K562 (cell line): Measurements from ENCODE around the gene VSIG10L. TPM values are rescaled to one million over a fixed set of nuclear protein-coding genes. Genes with fewer than 3 reads are reported as not detected.

Experiments used
- CHD7 ChIP-seq: fragments of 200-600 bp; sonication (generic); IDR thresholded peaks from one replicate; pipeline ENCODE4 v1.6.1; 2012; ENCODE audit warnings: mild to moderate bottlenecking, low read depth, low read length, inconsistent platforms
- HMGN3 ChIP-seq: IDR thresholded peaks from 2 replicates; pipeline ENCODE4 v1.6.1; 2011; ENCODE audit warnings: borderline replicate concordance, low read depth, mild to moderate bottlenecking, mixed read lengths, low read length; ENCODE audit not compliant: insufficient read length; ENCODE audit errors: extremely low read depth
- HNRNPLL ChIP-seq: fragments of 200-400 bp; formaldehyde crosslinking; IDR thresholded peaks from 2 replicates; pipeline ENCODE4 v1.6.1; 2017; ENCODE audit warnings: low read length, low read depth, mild to moderate bottlenecking; ENCODE audit not compliant: poor library complexity, severe bottlenecking
- KLF13 ChIP-seq: fragments of 450-650 bp; IDR thresholded peaks from 2 replicates; pipeline ENCODE4 v1.6.1; 2016; ENCODE audit warnings: missing genetic modification characterization, low read depth, mild to moderate bottlenecking, missing compliant biosample characterization, moderate library complexity, borderline replicate concordance
- MTF1 ChIP-seq: fragments of 250-450 bp; sonication (Bioruptor Pico); IDR thresholded peaks from 2 replicates; pipeline ENCODE4 v1.9.0; 2021; ENCODE audit warnings: moderate library complexity, mild to moderate bottlenecking, inconsistent platforms, borderline replicate concordance
- RAD21 ChIP-seq, 2 experiments: fragments of 250-450 bp in 1 of 2; fragments of 450-650 bp in 1 of 2; sonication (Bioruptor Pico) in 1 of 2; formaldehyde crosslinking in 1 of 2; IDR thresholded peaks in 1 of 2; conservative IDR thresholded peaks in 1 of 2; 2 replicates each; pipeline versions ENCODE4 v1.4.0 to v1.8.0; 2020 to 2022; ENCODE audit warnings: mild to moderate bottlenecking in 2 of 2, moderate library complexity in 1 of 2
- SMAD1 ChIP-seq: fragments of 150-350 bp; IDR thresholded peaks from 2 replicates; pipeline ENCODE4 v1.6.1; 2014; ENCODE audit warnings: low read length, low read depth; ENCODE audit not compliant: partially characterized antibody
- polyA plus RNA-seq, 8 experiments: library from polyadenylated mRNA; depleted of rRNA in 4 of 8; stranded (reverse) in 5 of 8; unstranded in 3 of 8; fragments of >200 nt; fragmentation: Nextera tagmentation in 2 of 8; fragmentation: Illumina TruSeq in 1 of 8; extraction: Ambion mirVana in 2 of 8; extraction: Trizol in 1 of 8; gene quantifications; 2 replicates each; pipeline versions ENCODE4 v1.2.1 to v1.2.3, GENCODE V29; 2011 to 2014; ENCODE audit warnings: inconsistent platforms in 1 of 8, missing spikeins in 1 of 8
- total RNA-seq, 7 experiments: library from RNA; depleted of rRNA in 6 of 7; stranded (reverse); fragments of >200 nt in 6 of 7; fragmentation: Illumina TruSeq in 2 of 7; extraction: Trizol in 2 of 7; gene quantifications; 2 replicates each; pipeline versions ENCODE4 v1.2.1 to v1.2.3, GENCODE V29; 2011 to 2021; ENCODE audit warnings: low replicate concordance in 1 of 7
- TF ChIP-seq, protein P1 (sequence below): fragments of 250-450 bp; sonication (Bioruptor Pico); IDR thresholded peaks from 2 replicates; pipeline ENCODE4 v1.5.0; 2021; ENCODE audit warnings: mild to moderate bottlenecking, borderline replicate concordance

Gene VSIG10L
- total and polyA plus RNA-seq, 9 of the 15 experiments (the other 6 are each of a cell fraction or from before 2014, with no cell fraction given): 1.1 to 7.6 (median 2.2) TPM

DNA sequence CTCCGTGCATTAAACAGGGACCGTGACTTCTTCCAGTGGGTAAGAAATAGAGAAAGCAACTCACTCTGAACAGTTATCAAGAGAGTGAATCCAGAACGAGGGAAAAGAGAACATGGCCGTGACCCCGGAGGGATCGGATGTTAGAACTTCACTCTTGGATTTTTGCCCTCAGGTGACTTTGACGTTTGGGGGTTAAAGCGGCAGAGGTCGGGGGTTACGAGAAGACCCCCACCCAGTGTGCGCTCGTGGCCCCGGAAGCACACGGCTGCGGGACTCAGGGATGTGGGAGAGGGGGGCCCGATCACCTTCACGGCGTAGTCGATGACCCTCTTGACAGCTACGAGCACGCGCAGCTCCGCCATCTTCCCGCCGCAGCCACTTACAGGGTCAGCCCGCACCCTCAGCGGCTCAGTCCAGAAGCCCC is 24.0 kb upstream of the VSIG10L start, which contains the start of gene ETFB (continued):
- TF ChIP-seq, protein P1, sequence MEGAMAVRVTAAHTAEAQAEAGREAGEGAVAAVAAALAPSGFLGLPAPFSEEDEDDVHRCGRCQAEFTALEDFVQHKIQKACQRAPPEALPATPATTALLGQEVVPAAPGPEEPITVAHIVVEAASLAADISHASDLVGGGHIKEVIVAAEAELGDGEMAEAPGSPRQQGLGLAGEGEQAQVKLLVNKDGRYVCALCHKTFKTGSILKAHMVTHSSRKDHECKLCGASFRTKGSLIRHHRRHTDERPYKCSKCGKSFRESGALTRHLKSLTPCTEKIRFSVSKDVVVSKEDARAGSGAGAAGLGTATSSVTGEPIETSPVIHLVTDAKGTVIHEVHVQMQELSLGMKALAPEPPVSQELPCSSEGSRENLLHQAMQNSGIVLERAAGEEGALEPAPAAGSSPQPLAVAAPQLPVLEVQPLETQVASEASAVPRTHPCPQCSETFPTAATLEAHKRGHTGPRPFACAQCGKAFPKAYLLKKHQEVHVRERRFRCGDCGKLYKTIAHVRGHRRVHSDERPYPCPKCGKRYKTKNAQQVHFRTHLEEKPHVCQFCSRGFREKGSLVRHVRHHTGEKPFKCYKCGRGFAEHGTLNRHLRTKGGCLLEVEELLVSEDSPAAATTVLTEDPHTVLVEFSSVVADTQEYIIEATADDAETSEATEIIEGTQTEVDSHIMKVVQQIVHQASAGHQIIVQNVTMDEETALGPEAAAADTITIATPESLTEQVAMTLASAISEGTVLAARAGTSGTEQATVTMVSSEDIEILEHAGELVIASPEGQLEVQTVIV (CRISPR knock-in tag): no peak
- peak; percentile 33 for TF ChIP-seq HMGN3
- 0 out of 4 replicates have a peak, but pooled peaks of 1 of the 2 experiments have one; percentile 4 for TF ChIP-seq RAD21 (CRISPR knock-in tag; conservative IDR thresholded peaks at IDR 0.05 in 1 of 2, IDR thresholded peaks at IDR 0.05 in 1 of 2)
- TF ChIP-seq SMAD1: peak; percentile 31
- no peak for TF ChIP-seq CHD7
- no peak for TF ChIP-seq HNRNPLL
- no peak for TF ChIP-seq KLF13 (tag)
- TF ChIP-seq MTF1 (CRISPR knock-in tag): no peak
